SK-N-SH treated with all-trans-retinoic acid at 6 μM for 48 hours (cell line): Measurements from ENCODE around the gene DDX39B.
"Not testable (repeated sequence)": the region's sequence is repeated elsewhere in the genome, so short reads cannot be mapped to it uniquely, and the experiment has no call there.

Source experiments
- ATAC-seq: fragments of 200-7000 bp; cut with Tn5 transposase; 3 replicates; pipeline ENCODE4 v1.9.1; 2020; ENCODE audit warnings: mild to moderate bottlenecking, moderate library complexity
- ARNTL ChIP-seq: fragments of 450-650 bp; formaldehyde crosslinking; IDR thresholded peaks from 2 replicates; pipeline ENCODE4 v1.5.0; 2020; ENCODE audit warnings: low read depth, mild to moderate bottlenecking, moderate library complexity, borderline replicate concordance
- CSDC2 ChIP-seq: fragments of 250-450 bp; sonication (Bioruptor Pico); IDR thresholded peaks from 2 replicates; pipeline ENCODE4 v1.5.0; 2020; ENCODE audit warnings: mild to moderate bottlenecking, moderate library complexity
- CSRNP3 ChIP-seq: fragments of 250-450 bp; sonication (Bioruptor Pico); IDR thresholded peaks from 2 replicates; pipeline ENCODE4 v1.5.1; 2021; ENCODE audit warnings: mild to moderate bottlenecking, moderate library complexity
- ESRRG ChIP-seq: fragments of 250-450 bp; sonication (Bioruptor Pico); IDR thresholded peaks from 2 replicates; pipeline ENCODE4 v1.6.1; 2021; ENCODE audit warnings: mild to moderate bottlenecking
- GLIS3 ChIP-seq: fragments of 250-450 bp; sonication (Bioruptor Pico); IDR thresholded peaks from 2 replicates; pipeline ENCODE4 v1.5.0; 2020; ENCODE audit warnings: mild to moderate bottlenecking, moderate library complexity
- POU6F1 ChIP-seq: fragments of 250-450 bp; sonication (Bioruptor Pico); IDR thresholded peaks from 2 replicates; pipeline ENCODE4 v1.8.0; 2021; ENCODE audit warnings: low read depth, mild to moderate bottlenecking, moderate library complexity, borderline replicate concordance
- TCF4 ChIP-seq: fragments of 250-450 bp; sonication (Bioruptor Pico); IDR thresholded peaks from 2 replicates; pipeline ENCODE4 v1.8.0; 2021; ENCODE audit warnings: mild to moderate bottlenecking, moderate library complexity, borderline replicate concordance
- TOX ChIP-seq: fragments of 250-450 bp; sonication (Bioruptor Pico); IDR thresholded peaks from 2 replicates; pipeline ENCODE4 v1.8.0; 2021; ENCODE audit warnings: mild to moderate bottlenecking, moderate library complexity, borderline replicate concordance
- TSHZ2 ChIP-seq: fragments of 250-450 bp; sonication (Bioruptor Pico); IDR thresholded peaks from 2 replicates; pipeline ENCODE4 v1.5.0; 2020; ENCODE audit warnings: mild to moderate bottlenecking, moderate library complexity
- ZFP3 ChIP-seq: fragments of 250-450 bp; sonication (Bioruptor Pico); IDR thresholded peaks from 2 replicates; pipeline ENCODE4 v1.5.0; 2020; ENCODE audit warnings: mild to moderate bottlenecking, moderate library complexity
- ZNF565 ChIP-seq: fragments of 450-650 bp; formaldehyde crosslinking; conservative IDR thresholded peaks from 2 replicates; pipeline ENCODE4 v1.5.0; 2020; ENCODE audit warnings: low read depth, mild to moderate bottlenecking, moderate library complexity
- ZNF70 ChIP-seq: fragments of 450-650 bp; formaldehyde crosslinking; IDR thresholded peaks from 2 replicates; pipeline ENCODE4 v1.5.0; 2020; ENCODE audit warnings: mild to moderate bottlenecking, moderate library complexity
- TF ChIP-seq, protein P1 (sequence below): fragments of 250-450 bp; sonication (Bioruptor Pico); IDR thresholded peaks from 2 replicates; pipeline ENCODE4 v1.8.0; 2020; ENCODE audit warnings: mild to moderate bottlenecking, moderate library complexity, borderline replicate concordance

Gene DDX39B

GRCh38 chr6:31541658-31542521 is at the start of gene DDX39B:
TSS of gene DDX39B (minus strand) at chr6:31542003. CDS start at chr6:31540532, 1,471 bp downstream.
- TF ChIP-seq ZFP3 (CRISPR knock-in tag) (peak; percentile 15; the same call in 1 of the 2 replicates), ZNF70 (CRISPR knock-in tag) (no peak)
- TF ChIP-seq, all 23 proteins: peak for 1
- peak; percentile 84 for ATAC-seq

DNA sequence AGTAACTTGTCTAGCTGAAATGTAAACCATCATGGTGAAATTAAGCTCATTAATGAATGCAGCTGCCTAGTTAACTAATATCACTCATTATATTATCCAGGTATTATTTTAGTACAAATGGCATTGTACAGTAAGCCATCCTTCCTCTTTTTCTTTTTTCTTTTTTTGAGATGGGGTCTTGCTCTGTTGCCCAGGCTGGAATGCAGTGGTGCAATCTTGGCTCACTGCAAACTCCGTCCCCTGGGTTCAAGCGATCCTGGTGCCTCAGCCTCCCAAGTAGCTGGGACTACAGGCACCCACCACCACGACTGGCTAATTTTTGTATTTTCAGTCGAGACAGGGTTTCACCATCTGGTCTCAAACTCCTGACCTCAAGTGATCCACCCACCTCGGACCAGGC is 48.9 kb upstream of the DDX39B start:
- ATAC-seq, result not testable (repeated sequence)

DNA sequence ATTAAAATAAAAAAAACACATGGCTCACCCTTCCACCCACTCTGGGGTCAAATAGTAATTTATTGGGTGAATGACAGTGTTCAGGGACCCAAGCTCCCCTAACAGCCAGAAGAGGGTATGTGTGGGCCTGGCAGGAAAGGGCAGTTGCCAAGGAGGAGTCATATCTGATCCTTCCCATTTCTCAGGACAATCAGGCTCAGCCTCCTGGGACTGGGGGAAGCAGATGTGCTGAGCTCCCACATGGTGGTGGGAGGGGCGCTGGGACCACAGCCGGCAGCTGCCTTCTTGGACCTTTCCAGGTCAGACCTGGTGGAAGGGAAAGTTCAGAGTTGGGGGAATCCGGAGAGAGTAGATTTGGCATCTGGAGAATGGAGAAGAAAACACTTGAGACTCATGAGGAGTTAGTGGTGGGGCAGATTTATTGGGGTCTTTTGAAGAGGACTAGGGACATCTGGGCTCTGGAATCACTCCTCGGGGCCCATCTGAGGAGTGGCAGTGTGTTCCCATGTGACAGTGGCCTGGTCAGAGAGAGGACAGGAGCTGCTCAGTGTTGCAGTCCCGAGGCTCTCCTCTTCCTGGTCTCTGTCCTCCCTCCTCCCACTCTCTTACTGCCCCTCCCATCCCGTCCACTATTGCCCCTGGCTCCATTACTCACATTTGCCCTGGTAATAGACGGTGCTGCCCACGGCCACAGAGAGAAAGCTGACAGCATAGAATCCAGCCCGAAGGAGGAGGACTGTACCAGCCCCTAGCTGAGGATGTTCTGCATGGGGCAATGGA is 47.3 kb upstream of the DDX39B start:
- TF ChIP-seq CSRNP3, result no peak
- no peak for TF ChIP-seq ARNTL (CRISPR knock-in tag)
- no peak for TF ChIP-seq ZNF70 (CRISPR knock-in tag)
- no peak for TF ChIP-seq ZNF565 (CRISPR knock-in tag)
- no peak for TF ChIP-seq ESRRG (CRISPR knock-in tag)
- TF ChIP-seq POU6F1 (CRISPR knock-in tag), result no peak
- no peak for TF ChIP-seq TOX (CRISPR knock-in tag)
- TF ChIP-seq, protein P1, sequence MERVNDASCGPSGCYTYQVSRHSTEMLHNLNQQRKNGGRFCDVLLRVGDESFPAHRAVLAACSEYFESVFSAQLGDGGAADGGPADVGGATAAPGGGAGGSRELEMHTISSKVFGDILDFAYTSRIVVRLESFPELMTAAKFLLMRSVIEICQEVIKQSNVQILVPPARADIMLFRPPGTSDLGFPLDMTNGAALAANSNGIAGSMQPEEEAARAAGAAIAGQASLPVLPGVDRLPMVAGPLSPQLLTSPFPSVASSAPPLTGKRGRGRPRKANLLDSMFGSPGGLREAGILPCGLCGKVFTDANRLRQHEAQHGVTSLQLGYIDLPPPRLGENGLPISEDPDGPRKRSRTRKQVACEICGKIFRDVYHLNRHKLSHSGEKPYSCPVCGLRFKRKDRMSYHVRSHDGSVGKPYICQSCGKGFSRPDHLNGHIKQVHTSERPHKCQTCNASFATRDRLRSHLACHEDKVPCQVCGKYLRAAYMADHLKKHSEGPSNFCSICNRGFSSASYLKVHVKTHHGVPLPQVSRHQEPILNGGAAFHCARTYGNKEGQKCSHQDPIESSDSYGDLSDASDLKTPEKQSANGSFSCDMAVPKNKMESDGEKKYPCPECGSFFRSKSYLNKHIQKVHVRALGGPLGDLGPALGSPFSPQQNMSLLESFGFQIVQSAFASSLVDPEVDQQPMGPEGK (CRISPR knock-in tag), result no peak
- no peak for TF ChIP-seq GLIS3 (CRISPR knock-in tag)
- no peak for TF ChIP-seq TSHZ2 (CRISPR knock-in tag)
- peak; percentile 27; the same call in 2 of the 3 replicates for ATAC-seq

DNA sequence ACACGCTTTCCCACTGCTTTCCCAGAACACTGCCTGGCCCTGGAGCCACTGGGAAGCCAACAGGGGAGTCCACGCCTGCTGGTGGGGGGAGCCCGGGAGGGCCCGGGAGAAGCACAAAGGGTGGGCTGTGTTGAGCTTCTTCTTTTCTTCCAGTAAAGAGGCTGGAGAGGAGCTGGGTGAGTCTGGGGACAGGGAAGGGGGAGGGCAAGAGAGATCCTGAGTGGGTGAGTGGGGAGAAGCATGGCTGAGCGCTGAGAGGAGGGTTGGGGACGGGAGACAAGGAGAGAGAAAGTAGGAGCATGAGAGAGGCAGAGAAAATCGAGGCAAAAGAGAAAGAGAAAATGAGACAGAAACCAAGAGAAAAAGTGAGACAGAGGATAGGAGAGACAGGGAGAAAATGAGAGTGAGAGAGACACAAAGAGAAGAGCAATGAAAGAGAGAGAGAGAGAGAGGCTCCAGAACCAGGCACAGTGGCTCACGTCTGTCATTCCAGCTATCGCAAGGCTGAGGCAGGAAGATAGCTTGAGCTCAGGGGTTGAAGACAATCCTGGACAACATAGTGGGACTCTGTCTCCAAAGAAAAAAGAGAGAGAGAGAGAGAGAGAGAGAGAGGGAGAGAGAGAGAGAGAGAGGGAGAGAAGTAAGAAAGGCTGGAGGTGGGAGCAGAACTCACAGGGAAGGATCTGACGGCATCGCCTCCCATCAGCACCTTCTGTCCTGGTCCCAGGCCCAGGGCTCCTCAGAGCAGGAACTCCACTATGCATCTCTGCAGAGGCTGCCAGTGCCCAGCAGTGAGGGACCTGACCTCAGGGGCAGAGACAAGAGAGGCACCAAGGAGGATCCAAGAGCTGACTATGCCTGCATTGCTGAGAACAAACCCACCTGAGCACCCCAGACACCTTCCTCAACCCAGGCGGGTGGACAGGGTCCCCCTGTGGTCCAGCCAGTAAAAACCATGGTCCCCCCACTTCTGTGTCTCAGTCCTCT is 46.3 kb upstream of the DDX39B start:
- TF ChIP-seq TCF4 (no peak), CSDC2 (no peak)

More for the DNA sequence above, 46.3 kb upstream of the DDX39B start:
- no peak for ATAC-seq
